ENCODE results near the gene DLG2. TPM values are rescaled to one million over a fixed set of nuclear protein-coding genes. Genes with fewer than 3 reads are reported as not detected.

Gene DLG2
- total RNA-seq, 4 donors from 2014 or later: 7.3 to 14.1 (median 11.1) TPM

GRCh38 chr11:83480811-83481210 lies 2146.3 kb downstream of the DLG2 start:
- DNase-seq (ENCODE audit: extremely low spot score): no peak
- H3K27me3 ChIP-seq: no peaks in the 10 kb centered on the region
- 61% methylated on average over 3 of the region's 3 CpGs for WGBS
- intact Hi-C loops (cut with DNase I): no loop called here
- no peaks in the 10 kb centered on the region for H3K36me3 ChIP-seq
- no peaks in the 10 kb centered on the region for H3K4me1 ChIP-seq
- TF ChIP-seq CTCF (IDR thresholded peaks at IDR 0.05) (no peak), EP300 (IDR thresholded peaks at IDR 0.05) (no peak), POLR2A (IDR thresholded peaks at IDR 0.05; ENCODE audit: low read depth) (no peak), POLR2AphosphoS5 (IDR thresholded peaks at IDR 0.05) (no peak)
- H3K27ac ChIP-seq (replicated peaks in 1 of 4): no peak overlapping the region
- H3K4me3 ChIP-seq: no peak overlapping the region
- H3K9me3 ChIP-seq: no peaks in the 10 kb centered on the region

GRCh38 chr11:83480251-83480650 lies 2146.9 kb downstream of the DLG2 start:
- no peak for DNase-seq (ENCODE audit: extremely low spot score)
- Histone ChIP-seq H3K27me3 (no peaks in the 10 kb centered on the region), H3K9me3 (no peaks in the 10 kb centered on the region), H3K4me1 (no peaks in the 10 kb centered on the region), H3K27ac (replicated peaks in 1 of 4) (no peak overlapping the region), H3K36me3 (no peaks in the 10 kb centered on the region), H3K4me3 (no peak overlapping the region)
- TF ChIP-seq POLR2A (IDR thresholded peaks at IDR 0.05; ENCODE audit: low read depth) (no peak), CTCF (IDR thresholded peaks at IDR 0.05) (no peak), EP300 (IDR thresholded peaks at IDR 0.05) (no peak), POLR2AphosphoS5 (IDR thresholded peaks at IDR 0.05) (no peak)
- intact Hi-C loops (cut with DNase I): no loop called here
- 90% methylated on average over 8 of the region's 8 CpGs for WGBS

- no peak for TF ChIP-seq POLR2AphosphoS5 (IDR thresholded peaks at IDR 0.05)
- TF ChIP-seq CTCF (IDR thresholded peaks at IDR 0.05): no peak
- no peak for TF ChIP-seq EP300 (IDR thresholded peaks at IDR 0.05)
- no peak overlapping the region for H3K27ac ChIP-seq (replicated peaks in 1 of 4)
- DNase-seq (ENCODE audit: extremely low spot score): no peak
- intact Hi-C loops (cut with DNase I): loop anchor here (5.0 kb wide), 1 partner anchor 240 kb away; no protein-coding TSS in a partner anchor
- no peaks in the 10 kb centered on the region for H3K9me3 ChIP-seq
- H3K27me3 ChIP-seq: no peaks in the 10 kb centered on the region
- no peak overlapping the region for H3K4me3 ChIP-seq
- H3K4me1 ChIP-seq: no peaks in the 10 kb centered on the region
- no peaks in the 10 kb centered on the region for H3K36me3 ChIP-seq
Observed at GRCh38 chr11:83477772-83478171, 2149.4 kb downstream of the DLG2 start.

GRCh38 chr11:83475760-83476159 lies 2151.4 kb downstream of the DLG2 start:
- Histone ChIP-seq H3K27ac (replicated peaks in 1 of 4) (no peak overlapping the region), H3K36me3 (no peaks in the 10 kb centered on the region), H3K9me3 (no peaks in the 10 kb centered on the region), H3K27me3 (no peaks in the 10 kb centered on the region), H3K4me3 (no peak overlapping the region), H3K4me1 (no peaks in the 10 kb centered on the region)
- TF ChIP-seq EP300 (IDR thresholded peaks at IDR 0.05): no peak
- TF ChIP-seq POLR2AphosphoS5 (IDR thresholded peaks at IDR 0.05): no peak
- no peak for TF ChIP-seq CTCF (IDR thresholded peaks at IDR 0.05)
- no peak for TF ChIP-seq POLR2A (IDR thresholded peaks at IDR 0.05; ENCODE audit: low read depth)
- no peak for DNase-seq (ENCODE audit: extremely low spot score)
- intact Hi-C loops (cut with DNase I): loop anchor here (5.0 kb wide), 1 partner anchor 242 kb away; no protein-coding TSS in a partner anchor
- 74% methylated on average over 3 of the region's 3 CpGs for WGBS

- TF ChIP-seq CTCF (IDR thresholded peaks at IDR 0.05): no peak
- TF ChIP-seq POLR2A (IDR thresholded peaks at IDR 0.05; ENCODE audit: low read depth): no peak
- TF ChIP-seq POLR2AphosphoS5 (IDR thresholded peaks at IDR 0.05): no peak
- TF ChIP-seq EP300 (IDR thresholded peaks at IDR 0.05): no peak
- Histone ChIP-seq H3K27ac (replicated peaks in 1 of 4) (no peak overlapping the region), H3K4me3 (no peak overlapping the region), H3K36me3 (no peaks in the 10 kb centered on the region), H3K27me3 (no peaks in the 10 kb centered on the region), H3K9me3 (no peaks in the 10 kb centered on the region), H3K4me1 (no peaks in the 10 kb centered on the region)
- WGBS: 82% methylated on average over 3 of the region's 3 CpGs
- intact Hi-C loops (cut with DNase I): no loop called here
- DNase-seq (ENCODE audit: extremely low spot score): no peak
Observed at GRCh38 chr11:83473743-83474142, 2153.4 kb downstream of the DLG2 start.
